IMR-90 (cell line): ENCODE results near the gene KDM5A. TPM values are rescaled to one million over a fixed set of nuclear protein-coding genes. Genes with fewer than 3 reads are reported as not detected.
"Not testable (repeated sequence)": the region's sequence is repeated elsewhere in the genome, so short reads cannot be mapped to it uniquely, and the experiment has no call there.

Experiments used
- ATAC-seq: fragments of 200-7000 bp; cut with Tn5 transposase; 2 replicates; pipeline ENCODE4 v1.9.1; 2020; ENCODE audit warnings: low read depth, mild to moderate bottlenecking, moderate library complexity
- BruUV-seq: library from RNA; stranded (reverse); fragments of 400-500 nt; replicated peaks from 2 replicates; lab custom pipeline; 2021; lab: Mats Ljungman, UMichigan
- CTCF ChIA-PET: fragments of 300-600 bp; formaldehyde crosslinking; extraction: SDS; loops from one replicate; lab custom pipeline; 2021; ENCODE audit warnings: antibody characterized with exemption; lab: Yijun Ruan, JAX
- POLR2A ChIA-PET: fragments of 300-600 bp; sonication (Branson Sonifier 250); formaldehyde crosslinking; loops from one replicate; lab custom pipeline; 2022; ENCODE audit warnings: antibody characterized with exemption; ENCODE audit not compliant: unreplicated experiment; lab: Charles Lee
- DNase-seq: peaks from one replicate; pipeline ENCODE4 v3.0.0; 2013
- H2AFZ ChIP-seq: replicated peaks from 2 replicates; pipeline ENCODE3; 2013; ENCODE audit warnings: low read length, mild to moderate bottlenecking; ENCODE audit not compliant: poor library complexity
- H2AK5ac ChIP-seq: 2 replicates; pipeline ENCODE4 v1.6.1; 2013; ENCODE audit warnings: low read depth, low read length, inconsistent platforms
- H2AK9ac ChIP-seq: replicated peaks from 2 replicates; pipeline ENCODE3; 2013; ENCODE audit warnings: mild to moderate bottlenecking, low read depth, low read length, moderate library complexity; ENCODE audit not compliant: poor library complexity
- H2BK120ac ChIP-seq: 2 replicates; pipeline ENCODE4 v1.6.1; 2013; ENCODE audit warnings: low read depth, low read length, inconsistent platforms
- H2BK15ac ChIP-seq: 3 replicates; pipeline ENCODE4 v1.6.1; 2013; ENCODE audit warnings: low read depth, low read length, inconsistent platforms
- H2BK20ac ChIP-seq: 2 replicates; pipeline ENCODE4 v1.6.1; 2013; ENCODE audit warnings: low read depth, mild to moderate bottlenecking, inconsistent platforms, low read length, moderate library complexity
- H2BK5ac ChIP-seq: 2 replicates; pipeline ENCODE4 v1.6.1; 2013; ENCODE audit warnings: mild to moderate bottlenecking, low read depth, low read length, inconsistent platforms; ENCODE audit not compliant: poor library complexity, severe bottlenecking
- H3K14ac ChIP-seq: replicated peaks from 2 replicates; pipeline ENCODE4 v1.6.1; 2013; ENCODE audit warnings: low read depth, low read length, inconsistent platforms
- H3K18ac ChIP-seq: 2 replicates; pipeline ENCODE4 v1.6.1; 2013; ENCODE audit warnings: low read depth, low read length, control low read depth
- H3K23ac ChIP-seq: 2 replicates; pipeline ENCODE4 v1.6.1; 2013; ENCODE audit warnings: low read depth, low read length, inconsistent platforms
- H3K27ac ChIP-seq: 2 replicates; pipeline ENCODE4 v1.5.1; 2013; ENCODE audit warnings: mild to moderate bottlenecking, control low read depth, low read length; ENCODE audit not compliant: insufficient read depth
- H3K27me3 ChIP-seq: 2 replicates; pipeline ENCODE4 v1.6.1; 2013; ENCODE audit warnings: low read length; ENCODE audit not compliant: control insufficient read depth, insufficient read depth
- H3K36me3 ChIP-seq: 2 replicates; pipeline ENCODE4 v1.6.1; 2013; ENCODE audit warnings: low read length, mixed read lengths; ENCODE audit not compliant: control insufficient read depth, insufficient read depth
- H3K4ac ChIP-seq: 2 replicates; pipeline ENCODE4 v1.6.1; 2013; ENCODE audit warnings: low read depth, low read length, inconsistent platforms
- H3K4me1 ChIP-seq: 2 replicates; pipeline ENCODE4 v1.6.1; 2013; ENCODE audit warnings: low read length, mixed read lengths; ENCODE audit not compliant: control insufficient read depth, insufficient read depth
- H3K4me2 ChIP-seq: 2 replicates; pipeline ENCODE4 v1.6.1; 2013; ENCODE audit warnings: low read depth, mild to moderate bottlenecking, control low read depth, low read length, moderate library complexity
- H3K4me3 ChIP-seq: 2 replicates; pipeline ENCODE4 v1.5.1; 2013; ENCODE audit warnings: low read depth, mild to moderate bottlenecking, control low read depth, low read length, moderate library complexity; ENCODE audit not compliant: insufficient read depth
- H3K56ac ChIP-seq: 2 replicates; pipeline ENCODE4 v1.6.1; 2013; ENCODE audit warnings: low read length, inconsistent platforms; ENCODE audit not compliant: insufficient read depth; ENCODE audit errors: extremely low read depth
- H3K79me1 ChIP-seq, 2 experiments: 2 replicates each; pipeline ENCODE4 v1.6.1; 2013; ENCODE audit warnings: low read length in 2 of 2, inconsistent platforms in 1 of 2, low read depth in 1 of 2
- H3K9ac ChIP-seq: 2 replicates; pipeline ENCODE4 v1.6.1; 2013; ENCODE audit warnings: low read depth, low read length, control low read depth
- H3K9me1 ChIP-seq: 2 replicates; pipeline ENCODE4 v1.6.1; 2013; ENCODE audit warnings: low read length, inconsistent platforms; ENCODE audit not compliant: insufficient read depth
- H3K9me3 ChIP-seq: 2 replicates; pipeline ENCODE4 v1.6.1; 2013; ENCODE audit warnings: low read length; ENCODE audit not compliant: control insufficient read depth, insufficient read depth
- H4K20me1 ChIP-seq: 2 replicates; pipeline ENCODE4 v1.6.1; 2013; ENCODE audit warnings: low read length, inconsistent platforms; ENCODE audit not compliant: insufficient read depth
- H4K5ac ChIP-seq: 2 replicates; pipeline ENCODE4 v1.6.1; 2013; ENCODE audit warnings: mild to moderate bottlenecking, low read depth, low read length, control low read depth
- H4K8ac ChIP-seq, 2 experiments: 2 replicates each; pipeline ENCODE4 v1.6.1; 2013; ENCODE audit warnings: low read depth in 2 of 2, low read length in 2 of 2, control low read depth in 1 of 2, inconsistent platforms in 1 of 2
- H4K91ac ChIP-seq: 2 replicates; pipeline ENCODE4 v1.6.1; 2013; ENCODE audit warnings: low read depth, low read length, inconsistent platforms; ENCODE audit not compliant: insufficient read depth
- CEBPB ChIP-seq: IDR thresholded peaks from 2 replicates; pipeline ENCODE4 v1.6.1; 2012; ENCODE audit warnings: low read depth, low read length, improper control_type of control experiment
- FOS ChIP-seq: fragments of 150-350 bp; IDR thresholded peaks from 2 replicates; pipeline ENCODE4 v1.6.1; 2016; ENCODE audit warnings: low read depth, low read length
- MXI1 ChIP-seq: IDR thresholded peaks from 2 replicates; pipeline ENCODE4 v1.6.1; 2012; ENCODE audit warnings: low read depth, mild to moderate bottlenecking, low read length, moderate library complexity, borderline replicate concordance
- NFE2L2 ChIP-seq: fragments of 150-350 bp; IDR thresholded peaks from 2 replicates; pipeline ENCODE4 v1.6.1; 2016; ENCODE audit warnings: low read depth, mild to moderate bottlenecking, low read length
- POLR2A ChIP-seq: IDR thresholded peaks from 2 replicates; pipeline ENCODE4 v1.6.1; 2012; ENCODE audit warnings: mild to moderate bottlenecking, low read depth, low read length
- RFX5 ChIP-seq: IDR thresholded peaks from 2 replicates; pipeline ENCODE4 v1.8.0; 2012; ENCODE audit warnings: low read depth, mild to moderate bottlenecking, low read length, moderate library complexity
- WGBS, 2 experiments: methylation state at CpG; one replicate each; pipeline versions ENCODE4 v1.1.5 to v1.1.7; 2013; ENCODE audit warnings: missing lambda C conversion rate in 2 of 2; ENCODE audit not compliant: insufficient read length in 1 of 2; ENCODE audit errors: extremely low coverage in 2 of 2; 5-methylcytosine and 5-hydroxymethylcytosine counted together
- dilution Hi-C: fragments of 300-500 bp; cut with HindIII; formaldehyde crosslinking; loops from one replicate; pipeline ENCODE4 v1.14.3; 2018; ENCODE audit warnings: low sequenced_read_pairs; ENCODE audit not compliant: unreplicated experiment
- in situ Hi-C: fragments of 300-500 bp; cut with MboI; formaldehyde crosslinking; loops from 3 replicates; pipeline ENCODE4 v1.14.3; 2019; ENCODE audit warnings: low sequenced_read_pairs, inconsistent platforms, mixed read lengths
- intact Hi-C: fragments of 100-400 bp; cut with micrococcal nuclease; formaldehyde crosslinking; loops from 2 replicates; pipeline ENCODE4 v1.10.0; 2022
- polyA plus RNA-seq, 3 experiments: library from polyadenylated mRNA; depleted of rRNA; stranded (reverse); fragments of >200 nt; gene quantifications; 2 replicates each; pipeline ENCODE4 v1.2.3, GENCODE V29; 2012; ENCODE audit warnings: low replicate concordance in 1 of 3
- total RNA-seq: library from RNA; depleted of rRNA; stranded (reverse); fragments of >200 nt; gene quantifications from 2 replicates; pipeline ENCODE4 v1.2.3, GENCODE V29; 2012

KDM5A gene
- total and polyA plus RNA-seq, 2 of the 4 experiments (the other 2 are of a cell fraction), result 7.9 to 95.9 TPM

GRCh38 chr12:388012-388411, 1.1 kb downstream of the KDM5A start (continued):
- no peak for TF ChIP-seq MXI1
- no peak for TF ChIP-seq FOS
- no peak for TF ChIP-seq CEBPB

- Histone ChIP-seq H2AK9ac (no peak overlapping the region), H2BK20ac (no peak overlapping the region), H3K9ac (no peak overlapping the region), H3K4me3 (no peak overlapping the region), H3K36me3 (peaks cover 22% of the 10 kb centered on the region), H3K27ac (no peak overlapping the region), H3K9me1 (peaks cover 3% of the 10 kb centered on the region), H3K23ac (no peak overlapping the region), H3K4ac (no peak overlapping the region), H3K4me2 (peak overlapping the region; percentile 100), H2BK5ac (no peak overlapping the region), H3K27me3 (no peaks in the 10 kb centered on the region), H4K20me1 (peaks cover 17% of the 10 kb centered on the region; the same call in 1 of the 2 replicates), H3K14ac (no peak overlapping the region), H2AFZ (no peak overlapping the region), H2BK120ac (no peak overlapping the region), H2AK5ac (no peak overlapping the region), H3K9me3 (no peaks in the 10 kb centered on the region), H3K56ac (no peak overlapping the region), H3K4me1 (no peaks in the 10 kb centered on the region; the same call in 1 of the 2 replicates), H4K8ac (no peak overlapping the region), H2BK15ac (no peak overlapping the region), H3K79me1 (peaks cover 10 to 40% of the 10 kb centered on the region in 2 experiments; a peak in 3 of 4 replicates), H4K5ac (no peak overlapping the region), H3K18ac (no peak overlapping the region), H4K91ac (no peak overlapping the region)
- in situ Hi-C loops, result no loop called here
- WGBS, 2 experiments, result 100% methylated on average over 1 of the region's 4 CpGs; no CpG with 5 or more reads in 1 of the 2 experiments
- dilution Hi-C loops, result no loop called here
- TF ChIP-seq RFX5 (no peak), POLR2A (no peak), CEBPB (no peak), NFE2L2 (no peak)
- CTCF ChIA-PET, result no interaction called here
- POLR2A ChIA-PET, result no interaction called here
- ATAC-seq (no peak), DNase-seq (peak; percentile 75)
- intact Hi-C loops, result no loop called here
- no TSS peak for BruUV-seq
These were observed 2.5 kb downstream of the KDM5A start for GRCh38 chr12:386651-387050.

GRCh38 chr12:370739-371485, 18.2 kb downstream of the KDM5A start:
- no CpG with 5 or more reads among the region's 5 CpGs for WGBS, 2 experiments
- dilution Hi-C loops, H2BK15ac ChIP-seq, H2BK5ac ChIP-seq, H3K56ac ChIP-seq, H3K4ac ChIP-seq, H4K5ac ChIP-seq, ATAC-seq, H3K18ac ChIP-seq, H2BK20ac ChIP-seq, H2AK9ac ChIP-seq, POLR2A ChIA-PET, H3K4me1 ChIP-seq, H3K79me1 ChIP-seq, H2BK120ac ChIP-seq, H4K8ac ChIP-seq, H3K27ac ChIP-seq, BruUV-seq, H3K4me2 ChIP-seq, H4K20me1 ChIP-seq, H3K9ac ChIP-seq, H3K23ac ChIP-seq, CTCF ChIA-PET, H3K27me3 ChIP-seq, H3K4me3 ChIP-seq, in situ Hi-C loops, intact Hi-C loops, H3K9me3 ChIP-seq, H3K14ac ChIP-seq, H2AK5ac ChIP-seq, H4K91ac ChIP-seq, DNase-seq, H2AFZ ChIP-seq, H3K9me1 ChIP-seq: not testable (repeated sequence)
- H3K36me3 ChIP-seq, result peaks cover 26% of the 10 kb centered on the region
